Prostate gland (tissue), 2 donors: ENCODE measurements around the gene FABP1. TPM values are rescaled to one million over a fixed set of nuclear protein-coding genes. Genes with fewer than 3 reads are reported as not detected.

Source experiments
- DNase-seq: peaks from one replicate; pipeline ENCODE4 v3.0.0-alpha.2; 2019; ENCODE audit warnings: low spot score
- H3K27ac ChIP-seq, 2 donors: fragments of 200-600 bp; sonication (generic); 2 replicates each; pipeline ENCODE4 v1.5.1; 2017 to 2019
- H3K27me3 ChIP-seq: fragments of 200-600 bp; sonication (generic); replicated peaks from 2 replicates; pipeline ENCODE4 v1.5.1; 2019; ENCODE audit not compliant: insufficient read depth
- H3K36me3 ChIP-seq, 2 donors: fragments of 200-600 bp; sonication (generic); 1 replicate in 1 of 2; 2 replicates in 1 of 2; pipeline versions ENCODE4 v1.5.1 to v1.8.1; 2017 to 2019
- H3K4me1 ChIP-seq: fragments of 200-600 bp; sonication (generic); replicated peaks from 2 replicates; pipeline ENCODE4 v1.5.1; 2019
- H3K4me3 ChIP-seq, 2 donors: fragments of 200-600 bp; sonication (generic); 2 replicates each; pipeline ENCODE4 v1.5.1; 2017 to 2019
- H3K9me3 ChIP-seq: fragments of 200-600 bp; sonication (generic); 2 replicates; pipeline ENCODE4 v1.5.1; 2017
- CTCF ChIP-seq, 4 experiments: fragments of 200-600 bp in 2 of 4; fragments of 450-650 bp in 2 of 4; sonication (generic) in 2 of 4; IDR thresholded peaks; 1 replicate in 3 of 4; 2 replicates in 1 of 4; pipeline ENCODE4 v1.5.1; 2016 to 2019; ENCODE audit warnings: antibody characterized with exemption in 4 of 4, mild to moderate bottlenecking in 2 of 4, moderate library complexity in 2 of 4
- POLR2A ChIP-seq: fragments of 450-650 bp; IDR thresholded peaks from one replicate; pipeline ENCODE4 v1.6.1; 2016; ENCODE audit warnings: antibody characterized with exemption, mild to moderate bottlenecking
- POLR2AphosphoS5 ChIP-seq: sonication (generic); formaldehyde crosslinking; IDR thresholded peaks from one replicate; pipeline ENCODE4 v1.6.1; 2017; ENCODE audit warnings: antibody characterized with exemption
- WGBS: methylation state at CpG from one replicate; pipeline ENCODE4 v1.1.5; 2018; 5-methylcytosine and 5-hydroxymethylcytosine counted together
- intact Hi-C: fragments of 100-400 bp; cut with DNase I; formaldehyde crosslinking; loops from one replicate; pipeline ENCODE4 v1.14.2; 2022
- total RNA-seq, 2 donors: library from RNA; depleted of rRNA; stranded (reverse); fragments of >200 nt; gene quantifications; one replicate each; pipeline ENCODE4 v1.1.0, GENCODE V29; 2016

The FABP1 gene
- total RNA-seq, 2 donors from 2014 or later, result not detected

- H3K4me3 ChIP-seq, result no peak overlapping the region
- DNase-seq, result no peak
- no peak overlapping the region for H3K27ac ChIP-seq
- H3K36me3 ChIP-seq, result no peaks in the 10 kb centered on the region
- H3K27me3 ChIP-seq, result no peaks in the 10 kb centered on the region
- H3K4me1 ChIP-seq, result no peaks in the 10 kb centered on the region
- intact Hi-C loops, result no loop called here
- TF ChIP-seq POLR2AphosphoS5 (no peak), POLR2A (no peak), CTCF (IDR thresholded peaks at IDR 0.05) (no peak)
- H3K9me3 ChIP-seq, result no peaks in the 10 kb centered on the region
Observed at GRCh38 chr2:88146590-88146989, 18.7 kb upstream of the FABP1 start.

GRCh38 chr2:88144914-88145497 is 17.1 kb upstream of the FABP1 start:
- WGBS, result 94% methylated on average over 10 of the region's 10 CpGs
- TF ChIP-seq POLR2A (no peak), POLR2AphosphoS5 (no peak), CTCF (IDR thresholded peaks at IDR 0.05) (no peak)
- Histone ChIP-seq H3K4me3 (no peak overlapping the region), H3K27me3 (no peaks in the 10 kb centered on the region), H3K4me1 (no peaks in the 10 kb centered on the region), H3K9me3 (no peaks in the 10 kb centered on the region), H3K36me3 (no peaks in the 10 kb centered on the region), H3K27ac (no peak overlapping the region)
- no peak for DNase-seq
- intact Hi-C loops, result no loop called here

GRCh38 chr2:88144271-88144670 is 16.4 kb upstream of the FABP1 start:
- DNase-seq, result no peak
- WGBS, result 58% methylated on average over 1 of the region's 1 CpG
- H3K27me3 ChIP-seq, result no peaks in the 10 kb centered on the region
- no peak overlapping the region for H3K27ac ChIP-seq
- intact Hi-C loops, result no loop called here
- no peak overlapping the region for H3K4me3 ChIP-seq
- no peaks in the 10 kb centered on the region for H3K4me1 ChIP-seq
- no peaks in the 10 kb centered on the region for H3K9me3 ChIP-seq
- no peaks in the 10 kb centered on the region for H3K36me3 ChIP-seq
- TF ChIP-seq POLR2A (no peak), CTCF (IDR thresholded peaks at IDR 0.05) (no peak), POLR2AphosphoS5 (no peak)

- Histone ChIP-seq H3K36me3 (no peaks in the 10 kb centered on the region), H3K9me3 (no peaks in the 10 kb centered on the region), H3K4me3 (no peak overlapping the region), H3K27ac (no peak overlapping the region), H3K27me3 (no peaks in the 10 kb centered on the region), H3K4me1 (no peaks in the 10 kb centered on the region)
- TF ChIP-seq CTCF (IDR thresholded peaks at IDR 0.05) (no peak), POLR2AphosphoS5 (no peak), POLR2A (no peak)
- intact Hi-C loops, result no loop called here
- no peak for DNase-seq
- 98% methylated on average over 2 of the region's 2 CpGs for WGBS
Observed at GRCh38 chr2:88141952-88142351, 14.1 kb upstream of the FABP1 start.

- Histone ChIP-seq H3K4me3 (no peak overlapping the region), H3K27me3 (no peaks in the 10 kb centered on the region), H3K9me3 (no peaks in the 10 kb centered on the region), H3K36me3 (no peaks in the 10 kb centered on the region), H3K27ac (no peak overlapping the region), H3K4me1 (no peaks in the 10 kb centered on the region)
- DNase-seq, result no peak
- 86% methylated on average over 6 of the region's 6 CpGs for WGBS
- TF ChIP-seq CTCF (IDR thresholded peaks at IDR 0.05) (no peak), POLR2A (no peak), POLR2AphosphoS5 (no peak)
- intact Hi-C loops, result no loop called here
Observed at GRCh38 chr2:88139804-88140203, 11.9 kb upstream of the FABP1 start.
